Kidney (tissue), 14 donors: Measurements from ENCODE around the gene UBAC1. TPM values are rescaled to one million over a fixed set of nuclear protein-coding genes. Genes with fewer than 3 reads are reported as not detected.

Experiments used
- DNase-seq, 5 donors: peaks; one replicate each; pipeline ENCODE4 v3.0.0-alpha.2; 2013 to 2020
- FAIRE-seq: peaks from 2 replicates; lab custom pipeline; 2012; peaks lifted over from hg19 to GRCh38; lab: Jason Lieb, UNC
- H3K27ac ChIP-seq, 2 donors: one replicate each; pipeline ENCODE4 v1.7.0; 2013; ENCODE audit warnings: low read depth in 2 of 2, low read length in 2 of 2, inconsistent platforms in 1 of 2
- H3K27me3 ChIP-seq: one replicate; pipeline ENCODE4 v1.7.1; 2013; ENCODE audit warnings: low read length, inconsistent platforms; ENCODE audit not compliant: control insufficient read depth, insufficient read depth
- H3K36me3 ChIP-seq, 3 donors: one replicate each; pipeline versions ENCODE4 v1.7.0 to v1.7.1; 2013; ENCODE audit warnings: low read length in 3 of 3, control low read depth in 1 of 3, inconsistent platforms in 1 of 3; ENCODE audit not compliant: insufficient read depth in 3 of 3, control insufficient read depth in 2 of 3
- H3K4me1 ChIP-seq, 3 donors: one replicate each; pipeline versions ENCODE4 v1.7.0 to v1.7.1; 2013; ENCODE audit warnings: low read length in 3 of 3, inconsistent platforms in 1 of 3, low read depth in 1 of 3; ENCODE audit not compliant: control insufficient read depth in 2 of 3, insufficient read depth in 2 of 3
- H3K4me3 ChIP-seq, 3 donors: one replicate each; pipeline versions ENCODE4 v1.7.0 to v1.8.1; 2013; ENCODE audit warnings: low read length in 3 of 3, control low read depth in 1 of 3, inconsistent platforms in 1 of 3
- H3K9ac ChIP-seq, 3 donors: one replicate each; pipeline versions ENCODE4 v1.7.0 to v1.7.1; 2013; ENCODE audit warnings: low read length in 3 of 3, control low read depth in 1 of 3, inconsistent platforms in 1 of 3
- H3K9me3 ChIP-seq, 3 donors: one replicate each; pipeline versions ENCODE4 v1.7.0 to v1.7.1; 2013; ENCODE audit warnings: low read length in 3 of 3, control low read depth in 1 of 3, inconsistent platforms in 1 of 3; ENCODE audit not compliant: control insufficient read depth in 2 of 3, insufficient read depth in 1 of 3
- intact Hi-C: fragments of 100-400 bp; cut with DNase I; formaldehyde crosslinking; loops from one replicate; pipeline ENCODE4 v1.11.1; 2022
- polyA plus RNA-seq: library from polyadenylated mRNA; stranded (reverse); fragments of 350-450 nt; fragmentation: Illumina TruSeq; extraction: RNeasy Lipid Tissue Mini Kit (QIAGEN cat#74804); gene quantifications from one replicate; pipeline ENCODE4 v1.2.3, GENCODE V29; 2014; ENCODE audit warnings: low read depth, low replicate concordance; ENCODE audit not compliant: insufficient read depth
- total RNA-seq: library from RNA; stranded (reverse); fragmentation: NEBNext Ultra II Directional; extraction: Animal tissue kit (Norgen Biotek cat#: 25700); gene quantifications from one replicate; pipeline ENCODE4 v1.2.1, GENCODE V29; 2021
- TF ChIP-seq, protein P1 (sequence below): IDR thresholded peaks from 3 replicates; pipeline ENCODE4 v1.5.1; 2012; ENCODE audit warnings: mild to moderate bottlenecking, moderate library complexity, borderline replicate concordance; ENCODE audit not compliant: insufficient read depth; ENCODE audit errors: extremely low read depth
- donor health status: control.
- donor health status: control.
- donor health status: control.
- donor health status: control.
- donor health status: control.
- donor health status: DM: yes; HTN: yes; CAD: no.
- donor health status: Normal renal cell carcinoma (clear cell type).

Gene UBAC1
- total and polyA plus RNA-seq, 2 donors from 2014 or later, result 40.2 to 52.6 TPM

DNA sequence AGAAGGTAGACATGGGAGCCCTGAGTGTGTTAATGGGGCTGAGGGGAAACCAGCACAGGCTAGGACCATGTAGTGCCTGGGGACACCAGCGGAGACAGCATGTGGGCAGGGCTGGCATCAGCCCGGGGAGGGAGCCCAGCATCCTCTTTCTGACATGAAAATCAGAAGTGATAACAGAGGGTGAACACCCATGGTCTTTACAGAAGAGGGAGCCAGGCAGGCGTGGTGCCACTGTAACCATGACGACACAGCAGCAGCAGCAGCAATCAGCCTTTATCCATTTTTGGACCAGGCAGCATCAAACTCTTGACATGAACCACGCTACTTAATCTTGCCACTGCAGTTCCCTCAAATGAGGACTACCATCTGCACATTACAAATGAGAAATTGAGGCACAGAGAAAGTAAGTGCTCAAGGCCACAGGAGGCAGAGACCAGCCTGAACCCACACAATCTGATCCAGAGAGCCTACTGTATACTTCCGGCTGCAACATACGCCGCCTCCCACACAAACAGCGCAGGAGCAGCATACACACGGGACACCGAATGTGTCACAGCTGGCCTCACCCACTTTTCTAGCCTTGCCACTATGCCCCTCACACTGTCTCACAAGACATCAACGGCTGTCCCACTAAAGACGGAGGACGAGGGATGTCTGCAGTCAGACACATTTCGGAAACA is 77.6 kb downstream of the UBAC1 start:
- H3K4me1 ChIP-seq, result peaks cover 0 to 7% (median 0%) of the 10 kb centered on the region in 3 donors
- H3K27ac ChIP-seq, result no peak overlapping the region
- no peak for FAIRE-seq

More for the DNA sequence above, 77.6 kb downstream of the UBAC1 start:
- DNase-seq, result no peak
- TF ChIP-seq, protein P1, sequence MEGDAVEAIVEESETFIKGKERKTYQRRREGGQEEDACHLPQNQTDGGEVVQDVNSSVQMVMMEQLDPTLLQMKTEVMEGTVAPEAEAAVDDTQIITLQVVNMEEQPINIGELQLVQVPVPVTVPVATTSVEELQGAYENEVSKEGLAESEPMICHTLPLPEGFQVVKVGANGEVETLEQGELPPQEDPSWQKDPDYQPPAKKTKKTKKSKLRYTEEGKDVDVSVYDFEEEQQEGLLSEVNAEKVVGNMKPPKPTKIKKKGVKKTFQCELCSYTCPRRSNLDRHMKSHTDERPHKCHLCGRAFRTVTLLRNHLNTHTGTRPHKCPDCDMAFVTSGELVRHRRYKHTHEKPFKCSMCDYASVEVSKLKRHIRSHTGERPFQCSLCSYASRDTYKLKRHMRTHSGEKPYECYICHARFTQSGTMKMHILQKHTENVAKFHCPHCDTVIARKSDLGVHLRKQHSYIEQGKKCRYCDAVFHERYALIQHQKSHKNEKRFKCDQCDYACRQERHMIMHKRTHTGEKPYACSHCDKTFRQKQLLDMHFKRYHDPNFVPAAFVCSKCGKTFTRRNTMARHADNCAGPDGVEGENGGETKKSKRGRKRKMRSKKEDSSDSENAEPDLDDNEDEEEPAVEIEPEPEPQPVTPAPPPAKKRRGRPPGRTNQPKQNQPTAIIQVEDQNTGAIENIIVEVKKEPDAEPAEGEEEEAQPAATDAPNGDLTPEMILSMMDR, result no peak
- intact Hi-C loops, result no loop called here
- H3K27me3 ChIP-seq, result no peaks in the 10 kb centered on the region
- H3K9ac ChIP-seq, result no peak overlapping the region
- no peaks in the 10 kb centered on the region for H3K9me3 ChIP-seq
- peaks cover 0 to 3% (median 0%) of the 10 kb centered on the region in 3 donors for H3K36me3 ChIP-seq
- H3K4me3 ChIP-seq, result no peak overlapping the region

Other genes starting within 250 kb of the UBAC1 start
- 38.6 TPM for gene CAMSAP1, start 53.8 kb downstream of the UBAC1 start, total RNA-seq
- 3.3 TPM for gene CAMSAP1, start 53.8 kb downstream of the UBAC1 start, polyA plus RNA-seq
- gene NACC2, start 133.9 kb upstream of the UBAC1 start, total RNA-seq, result 30.9 TPM
- gene NACC2, start 133.9 kb upstream of the UBAC1 start, polyA plus RNA-seq, result 7.1 TPM
- 33.1 TPM for gene TMEM250, start 157.5 kb upstream of the UBAC1 start, total RNA-seq
- gene TMEM250, start 157.5 kb upstream of the UBAC1 start, polyA plus RNA-seq, result 22.2 TPM
- gene LHX3, start 243.8 kb upstream of the UBAC1 start, total RNA-seq, result not detected
- gene LHX3, start 243.8 kb upstream of the UBAC1 start, polyA plus RNA-seq, result not detected